Activated naive CD8-positive, alpha-beta T cell (primary cell): Measurements from ENCODE around the gene PSEN1.

Source experiments
- H3K27ac Mint-ChIP-seq: one replicate; pipeline ENCODE4 v1.8.0; 2021; ENCODE audit warnings: mixed read lengths
- H3K27me3 Mint-ChIP-seq: one replicate; pipeline ENCODE4 v1.8.0; 2021; ENCODE audit warnings: mixed read lengths
- H3K36me3 Mint-ChIP-seq: one replicate; pipeline ENCODE4 v1.8.0; 2021; ENCODE audit warnings: mixed read lengths
- H3K4me1 Mint-ChIP-seq: one replicate; pipeline ENCODE4 v1.8.0; 2021; ENCODE audit warnings: low read depth, mixed read lengths
- H3K4me3 Mint-ChIP-seq: one replicate; pipeline ENCODE4 v1.8.0; 2021; ENCODE audit warnings: mild to moderate bottlenecking, mixed read lengths
- H3K9me3 Mint-ChIP-seq: one replicate; pipeline ENCODE4 v1.8.0; 2021; ENCODE audit warnings: low read depth, mixed read lengths

The PSEN1 gene

GRCh38 chr14:73220061-73220460 is 83.8 kb downstream of the PSEN1 start:
- peaks cover 14% of the 10 kb centered on the region for H3K36me3 Mint-ChIP-seq

GRCh38 chr14:73220634-73221033 is 84.3 kb downstream of the PSEN1 start:
- H3K9me3 Mint-ChIP-seq: no peaks in the 10 kb centered on the region
- no peaks in the 10 kb centered on the region for H3K4me1 Mint-ChIP-seq
- peaks cover 14% of the 10 kb centered on the region for H3K36me3 Mint-ChIP-seq
- H3K27ac Mint-ChIP-seq: no peak overlapping the region
- H3K4me3 Mint-ChIP-seq: no peak overlapping the region
- H3K27me3 Mint-ChIP-seq: no peaks in the 10 kb centered on the region

More at GRCh38 chr14:73220061-73220460, 83.8 kb downstream of the PSEN1 start:
- Mint-ChIP-seq H3K9me3 (no peaks in the 10 kb centered on the region), H3K27ac (no peak overlapping the region), H3K27me3 (no peaks in the 10 kb centered on the region), H3K4me3 (no peak overlapping the region), H3K4me1 (no peaks in the 10 kb centered on the region)

- Mint-ChIP-seq H3K4me1 (no peaks in the 10 kb centered on the region), H3K9me3 (no peaks in the 10 kb centered on the region), H3K27me3 (no peaks in the 10 kb centered on the region), H3K4me3 (no peak overlapping the region), H3K27ac (no peak overlapping the region), H3K36me3 (peaks cover 12% of the 10 kb centered on the region)
These were observed 85.6 kb downstream of the PSEN1 start for GRCh38 chr14:73221945-73222344.

- H3K9me3 Mint-ChIP-seq: no peaks in the 10 kb centered on the region
- no peak overlapping the region for H3K27ac Mint-ChIP-seq
- H3K27me3 Mint-ChIP-seq: no peaks in the 10 kb centered on the region
- H3K36me3 Mint-ChIP-seq: peaks cover 11% of the 10 kb centered on the region
- no peak overlapping the region for H3K4me3 Mint-ChIP-seq
- H3K4me1 Mint-ChIP-seq: no peaks in the 10 kb centered on the region
These were observed 86.7 kb downstream of the PSEN1 start for GRCh38 chr14:73223049-73223448.

- Mint-ChIP-seq H3K4me3 (no peak overlapping the region), H3K27me3 (no peaks in the 10 kb centered on the region), H3K9me3 (no peaks in the 10 kb centered on the region), H3K4me1 (no peaks in the 10 kb centered on the region), H3K36me3 (peaks cover 5% of the 10 kb centered on the region), H3K27ac (no peak overlapping the region)
These were observed 89.2 kb downstream of the PSEN1 start for GRCh38 chr14:73225496-73225895.

- H3K27ac Mint-ChIP-seq: no peak overlapping the region
- H3K4me1 Mint-ChIP-seq: no peaks in the 10 kb centered on the region
- no peak overlapping the region for H3K4me3 Mint-ChIP-seq
- H3K27me3 Mint-ChIP-seq: peaks cover 3% of the 10 kb centered on the region
- H3K9me3 Mint-ChIP-seq: no peaks in the 10 kb centered on the region
- H3K36me3 Mint-ChIP-seq: no peaks in the 10 kb centered on the region
These were observed 91.8 kb downstream of the PSEN1 start for GRCh38 chr14:73227812-73228781.

GRCh38 chr14:73230051-73230450 is 93.7 kb downstream of the PSEN1 start:
- Mint-ChIP-seq H3K27me3 (peaks cover 14% of the 10 kb centered on the region), H3K4me3 (no peak overlapping the region), H3K27ac (no peak overlapping the region), H3K4me1 (no peaks in the 10 kb centered on the region), H3K36me3 (no peaks in the 10 kb centered on the region), H3K9me3 (no peaks in the 10 kb centered on the region)

- Mint-ChIP-seq H3K27me3 (peaks cover 29% of the 10 kb centered on the region), H3K27ac (no peak overlapping the region), H3K4me1 (peaks cover 11% of the 10 kb centered on the region), H3K9me3 (no peaks in the 10 kb centered on the region), H3K4me3 (no peak overlapping the region), H3K36me3 (no peaks in the 10 kb centered on the region)
These were observed 95.9 kb downstream of the PSEN1 start for GRCh38 chr14:73231981-73232851.

GRCh38 chr14:73232984-73233383 is 96.7 kb downstream of the PSEN1 start:
- Mint-ChIP-seq H3K9me3 (no peaks in the 10 kb centered on the region), H3K4me1 (peaks cover 11% of the 10 kb centered on the region), H3K27me3 (peaks cover 29% of the 10 kb centered on the region), H3K27ac (no peak overlapping the region), H3K36me3 (no peaks in the 10 kb centered on the region), H3K4me3 (no peak overlapping the region)

GRCh38 chr14:73233564-73233963 is 97.3 kb downstream of the PSEN1 start:
- H3K27ac Mint-ChIP-seq: no peak overlapping the region
- H3K27me3 Mint-ChIP-seq: peaks cover 29% of the 10 kb centered on the region
- no peaks in the 10 kb centered on the region for H3K36me3 Mint-ChIP-seq
- no peaks in the 10 kb centered on the region for H3K9me3 Mint-ChIP-seq
- no peak overlapping the region for H3K4me3 Mint-ChIP-seq
- peaks cover 14% of the 10 kb centered on the region for H3K4me1 Mint-ChIP-seq

GRCh38 chr14:73234029-73234428 is 97.7 kb downstream of the PSEN1 start:
- Mint-ChIP-seq H3K27me3 (peaks cover 31% of the 10 kb centered on the region), H3K27ac (no peak overlapping the region), H3K9me3 (no peaks in the 10 kb centered on the region), H3K36me3 (no peaks in the 10 kb centered on the region), H3K4me1 (peaks cover 15% of the 10 kb centered on the region), H3K4me3 (no peak overlapping the region)

GRCh38 chr14:73234586-73235394 is 98.5 kb downstream of the PSEN1 start:
- Mint-ChIP-seq H3K4me1 (peaks cover 16% of the 10 kb centered on the region), H3K36me3 (no peaks in the 10 kb centered on the region), H3K4me3 (no peak overlapping the region), H3K9me3 (no peaks in the 10 kb centered on the region), H3K27ac (no peak overlapping the region), H3K27me3 (peaks cover 31% of the 10 kb centered on the region)

- Mint-ChIP-seq H3K27me3 (peaks cover 34% of the 10 kb centered on the region), H3K4me1 (peaks cover 16% of the 10 kb centered on the region), H3K4me3 (no peak overlapping the region), H3K9me3 (no peaks in the 10 kb centered on the region), H3K36me3 (no peaks in the 10 kb centered on the region), H3K27ac (no peak overlapping the region)
These were observed 99.3 kb downstream of the PSEN1 start for GRCh38 chr14:73235531-73236155.

- H3K36me3 Mint-ChIP-seq: no peaks in the 10 kb centered on the region
- H3K4me1 Mint-ChIP-seq: peaks cover 16% of the 10 kb centered on the region
- no peaks in the 10 kb centered on the region for H3K9me3 Mint-ChIP-seq
- no peak overlapping the region for H3K27ac Mint-ChIP-seq
- peaks cover 35% of the 10 kb centered on the region for H3K27me3 Mint-ChIP-seq
- no peak overlapping the region for H3K4me3 Mint-ChIP-seq
These were observed 99.8 kb downstream of the PSEN1 start for GRCh38 chr14:73236157-73236556.
